OCI-LY7 (cell line): ENCODE results near the gene GREB1. TPM values are rescaled to one million over a fixed set of nuclear protein-coding genes. Genes with fewer than 3 reads are reported as not detected.

ENCODE experiments used
- BruUV-seq: library from RNA; stranded (reverse); fragments of 400-500 nt; replicated peaks from 2 replicates; lab custom pipeline; 2021; lab: Mats Ljungman, UMichigan
- CTCF ChIA-PET: fragments of 300-600 bp; sonication (Branson Sonifier 250); formaldehyde crosslinking; loops from one replicate; lab custom pipeline; 2022; ENCODE audit warnings: antibody characterized with exemption; ENCODE audit not compliant: unreplicated experiment; lab: Charles Lee
- POLR2A ChIA-PET: fragments of 300-600 bp; sonication (Branson Sonifier 250); formaldehyde crosslinking; loops from one replicate; lab custom pipeline; 2022; ENCODE audit warnings: antibody characterized with exemption; lab: Charles Lee
- DNase-seq: peaks from one replicate; pipeline ENCODE4 v3.0.0-alpha.2; 2015; ENCODE audit warnings: low spot score
- H2AFZ ChIP-seq: fragments of 200-600 bp; sonication (generic), shearing (Covaris generic); 2 replicates; pipeline ENCODE4 v1.6.1; 2014; ENCODE audit warnings: mild to moderate bottlenecking, antibody characterized with exemption, low read length, moderate library complexity
- H3K27ac ChIP-seq: fragments of 200-600 bp; sonication (generic); 2 replicates; pipeline ENCODE4 v1.5.1; 2014; ENCODE audit warnings: mixed run types, low read depth, mild to moderate bottlenecking, moderate library complexity, low read length, inconsistent platforms; ENCODE audit not compliant: poor library complexity, severe bottlenecking
- H3K36me3 ChIP-seq: fragments of 200-600 bp; sonication (generic); 2 replicates; pipeline ENCODE4 v1.6.1; 2014; ENCODE audit warnings: mild to moderate bottlenecking, antibody characterized with exemption, low read length, moderate library complexity, mixed read lengths; ENCODE audit not compliant: insufficient read depth
- H3K4me1 ChIP-seq: fragments of 200-600 bp; sonication (generic); 2 replicates; pipeline ENCODE4 v1.5.1; 2014; ENCODE audit warnings: mild to moderate bottlenecking, low read length; ENCODE audit not compliant: insufficient read depth, poor library complexity, severe bottlenecking
- H3K4me2 ChIP-seq: fragments of 200-600 bp; sonication (generic); 2 replicates; pipeline ENCODE4 v1.6.1; 2014; ENCODE audit warnings: mild to moderate bottlenecking, low read length
- H3K4me3 ChIP-seq: fragments of 200-600 bp; sonication (generic); 2 replicates; pipeline ENCODE4 v1.5.1; 2014; ENCODE audit warnings: mild to moderate bottlenecking, low read depth, low read length; ENCODE audit not compliant: poor library complexity, severe bottlenecking
- H3K79me2 ChIP-seq: fragments of 200-600 bp; sonication (generic); 2 replicates; pipeline ENCODE4 v1.6.1; 2016; ENCODE audit warnings: low read depth, mild to moderate bottlenecking, low read length, moderate library complexity, mixed read lengths; ENCODE audit not compliant: insufficient read depth
- H3K9me2 ChIP-seq: fragments of 200-600 bp; sonication (generic); 2 replicates; pipeline ENCODE4 v1.6.1; 2016; ENCODE audit warnings: mild to moderate bottlenecking, low read length, mixed read lengths; ENCODE audit not compliant: insufficient read depth
- H3K9me3 ChIP-seq: fragments of 200-600 bp; sonication (generic); 2 replicates; pipeline ENCODE4 v1.6.1; 2014; ENCODE audit warnings: mild to moderate bottlenecking, mixed run types, low read length, mixed read lengths
- H4K20me1 ChIP-seq: fragments of 200-600 bp; sonication (generic); 2 replicates; pipeline ENCODE4 v1.6.1; 2014; ENCODE audit warnings: mild to moderate bottlenecking, antibody characterized with exemption, low read length, moderate library complexity, mixed read lengths; ENCODE audit not compliant: insufficient read depth
- EZH2phosphoT487 ChIP-seq: fragments of 200-600 bp; sonication (generic); IDR thresholded peaks from 2 replicates; pipeline ENCODE4 v1.6.1; 2018; ENCODE audit warnings: low read depth, borderline replicate concordance, mild to moderate bottlenecking, mixed run types, antibody characterized with exemption, low read length, moderate library complexity, mixed read lengths
- intact Hi-C: fragments of 100-400 bp; cut with micrococcal nuclease; formaldehyde crosslinking; loops from one replicate; pipeline ENCODE4 v1.10.0; 2022; ENCODE audit not compliant: unreplicated experiment
- total RNA-seq, 2 experiments: library from RNA; depleted of rRNA in 1 of 2; stranded (reverse); fragments of >200 nt in 1 of 2; shearing (Covaris generic) in 1 of 2; gene quantifications; 2 replicates each; pipeline ENCODE4 v1.2.3, GENCODE V29; 2014 to 2022
- TF ChIP-seq, protein P1 (sequence below): fragments of 200-600 bp; sonication (generic); conservative IDR thresholded peaks from 2 replicates; pipeline ENCODE4 v1.5.1; 2014; ENCODE audit warnings: mild to moderate bottlenecking, antibody characterized with exemption, low read length, moderate library complexity, mixed read lengths

The GREB1 gene
- total RNA-seq, 2 experiments from 2014 or later, result 3.5 to 8.4 TPM

DNA sequence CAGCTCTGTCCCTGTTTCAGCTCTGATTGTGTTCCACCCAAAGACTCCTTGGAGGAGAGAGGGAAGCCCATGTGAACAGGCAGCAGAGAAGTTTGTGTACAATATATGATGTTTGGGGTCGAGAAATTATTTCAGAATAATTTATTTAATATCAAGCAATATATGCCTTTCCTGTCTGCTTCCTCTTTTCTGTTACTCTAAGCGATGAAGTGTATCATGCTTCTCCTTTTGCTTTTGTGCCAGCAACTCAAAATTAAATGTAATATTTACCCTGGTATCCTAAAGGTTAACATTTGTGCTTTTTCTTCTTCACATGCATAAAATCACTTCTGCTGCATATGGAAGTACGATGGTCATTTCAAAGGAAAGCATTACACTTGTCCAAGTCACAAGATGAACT, 138.6 kb downstream of the GREB1 start:
- no peaks in the 10 kb centered on the region for H3K9me3 ChIP-seq
- BruUV-seq, result no TSS peak
- peak; percentile 10 for DNase-seq
- ChIA-PET CTCF (no interaction called here), POLR2A (interaction anchor here (1.5 kb wide), 1 partner anchor 9 kb away, joined by 3 read pairs; no protein-coding TSS in a partner anchor)
- intact Hi-C loops, result no loop called here
- H4K20me1 ChIP-seq, result no peaks in the 10 kb centered on the region
- no peak overlapping the region for H3K4me3 ChIP-seq
- H3K36me3 ChIP-seq, result no peaks in the 10 kb centered on the region
- TF ChIP-seq, protein P1, sequence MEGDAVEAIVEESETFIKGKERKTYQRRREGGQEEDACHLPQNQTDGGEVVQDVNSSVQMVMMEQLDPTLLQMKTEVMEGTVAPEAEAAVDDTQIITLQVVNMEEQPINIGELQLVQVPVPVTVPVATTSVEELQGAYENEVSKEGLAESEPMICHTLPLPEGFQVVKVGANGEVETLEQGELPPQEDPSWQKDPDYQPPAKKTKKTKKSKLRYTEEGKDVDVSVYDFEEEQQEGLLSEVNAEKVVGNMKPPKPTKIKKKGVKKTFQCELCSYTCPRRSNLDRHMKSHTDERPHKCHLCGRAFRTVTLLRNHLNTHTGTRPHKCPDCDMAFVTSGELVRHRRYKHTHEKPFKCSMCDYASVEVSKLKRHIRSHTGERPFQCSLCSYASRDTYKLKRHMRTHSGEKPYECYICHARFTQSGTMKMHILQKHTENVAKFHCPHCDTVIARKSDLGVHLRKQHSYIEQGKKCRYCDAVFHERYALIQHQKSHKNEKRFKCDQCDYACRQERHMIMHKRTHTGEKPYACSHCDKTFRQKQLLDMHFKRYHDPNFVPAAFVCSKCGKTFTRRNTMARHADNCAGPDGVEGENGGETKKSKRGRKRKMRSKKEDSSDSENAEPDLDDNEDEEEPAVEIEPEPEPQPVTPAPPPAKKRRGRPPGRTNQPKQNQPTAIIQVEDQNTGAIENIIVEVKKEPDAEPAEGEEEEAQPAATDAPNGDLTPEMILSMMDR, result no peak
- TF ChIP-seq EZH2phosphoT487, result no peak
- H3K27ac ChIP-seq, result no peak overlapping the region
- H3K79me2 ChIP-seq, result no peaks in the 10 kb centered on the region
- H2AFZ ChIP-seq, result no peak overlapping the region
- peaks cover 4% of the 10 kb centered on the region for H3K4me1 ChIP-seq
- no peaks in the 10 kb centered on the region for H3K9me2 ChIP-seq
- peak overlapping the region; percentile 11; the same call in 1 of the 2 replicates for H3K4me2 ChIP-seq

DNA sequence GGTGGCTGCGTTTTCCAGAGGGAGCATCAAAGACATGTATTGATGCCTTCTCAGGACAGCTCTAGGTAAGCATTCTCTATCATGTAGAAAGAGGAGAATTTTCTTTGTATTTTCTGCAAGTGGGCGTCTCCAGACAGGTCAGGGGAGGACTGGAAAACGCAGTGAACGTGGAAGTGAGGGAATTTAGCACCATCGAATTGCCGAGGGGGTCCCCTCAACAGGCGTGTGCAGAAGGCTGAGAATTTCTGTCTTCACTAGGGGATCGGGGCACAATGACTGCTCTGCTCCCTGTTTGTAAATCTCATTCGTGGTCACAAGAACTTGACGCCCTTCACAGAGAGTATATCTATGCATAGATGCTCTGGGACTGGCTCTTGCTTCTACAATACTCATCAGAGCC, 141.1 kb downstream of the GREB1 start:
- no TSS peak for BruUV-seq
- no peak overlapping the region for H3K4me2 ChIP-seq
- intact Hi-C loops, result no loop called here
- no peak overlapping the region for H3K4me3 ChIP-seq
- POLR2A ChIA-PET, result no interaction called here
- H3K36me3 ChIP-seq, result no peaks in the 10 kb centered on the region
- H3K4me1 ChIP-seq, result peaks cover 4% of the 10 kb centered on the region
- H4K20me1 ChIP-seq, result no peaks in the 10 kb centered on the region
- TF ChIP-seq, protein P1, result no peak
- TF ChIP-seq EZH2phosphoT487, result no peak
- no peak for DNase-seq
- H2AFZ ChIP-seq, result no peak overlapping the region
- no peaks in the 10 kb centered on the region for H3K79me2 ChIP-seq
- CTCF ChIA-PET, result no interaction called here
- H3K9me2 ChIP-seq, result no peaks in the 10 kb centered on the region
- H3K27ac ChIP-seq, result no peak overlapping the region
- no peaks in the 10 kb centered on the region for H3K9me3 ChIP-seq

DNA sequence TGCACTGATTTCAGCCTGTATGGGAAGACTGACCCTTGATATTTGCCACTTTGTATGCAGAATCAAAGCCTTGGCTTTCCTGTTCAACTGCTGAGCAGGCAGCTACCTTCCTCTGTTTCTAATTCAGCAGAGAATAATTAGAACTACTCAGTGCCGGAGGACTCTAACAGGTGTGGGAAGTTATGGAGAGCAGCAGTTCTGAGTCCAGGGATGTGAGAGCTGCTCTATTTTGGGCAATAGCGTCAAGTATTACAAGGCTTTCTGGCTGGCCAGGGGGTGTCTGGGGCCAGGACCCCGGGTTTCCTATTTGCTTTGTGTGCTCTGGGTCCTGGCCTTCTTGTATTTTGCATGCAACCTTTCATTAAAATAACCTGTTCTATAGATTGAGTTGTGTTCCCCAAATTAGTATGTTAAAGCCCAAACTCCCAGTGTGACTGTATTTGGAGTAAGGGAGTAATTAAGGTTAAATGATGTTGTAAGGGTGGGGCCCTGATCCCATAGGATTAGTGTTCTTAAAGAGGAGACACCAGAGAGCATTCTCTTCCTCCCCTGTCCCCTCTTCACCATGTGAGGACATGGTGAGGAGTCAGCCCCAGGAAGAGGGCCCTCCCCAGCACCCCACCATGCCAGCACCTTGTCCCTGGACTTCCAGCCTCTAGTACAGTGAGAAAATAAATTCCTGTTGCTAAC, 141.7 kb downstream of the GREB1 start:
- no peak for TF ChIP-seq EZH2phosphoT487
- TF ChIP-seq, protein P1, result no peak
- Histone ChIP-seq H2AFZ (no peak overlapping the region), H3K9me3 (no peaks in the 10 kb centered on the region), H3K4me1 (peaks cover 4% of the 10 kb centered on the region), H3K9me2 (no peaks in the 10 kb centered on the region), H4K20me1 (no peaks in the 10 kb centered on the region), H3K4me2 (no peak overlapping the region), H3K36me3 (no peaks in the 10 kb centered on the region), H3K27ac (no peak overlapping the region), H3K4me3 (no peak overlapping the region), H3K79me2 (no peaks in the 10 kb centered on the region)
- ChIA-PET CTCF (no interaction called here), POLR2A (no interaction called here)
- intact Hi-C loops, result no loop called here
- no peak for DNase-seq
- no TSS peak for BruUV-seq
